A375 (cell line): Measurements from ENCODE around the gene WIF1. TPM values are rescaled to one million over a fixed set of nuclear protein-coding genes. Genes with fewer than 3 reads are reported as not detected.

ENCODE experiments used
- small RNA-seq: library from RNA; depleted of rRNA; stranded (forward); fragments of <200 nt; gene quantifications from one replicate; pipeline ENCODE3, GENCODE V24; 2014
- total RNA-seq: library from RNA; depleted of rRNA; stranded (reverse); fragments of >200 nt; shearing (Covaris generic); gene quantifications from 2 replicates; pipeline ENCODE4 v1.2.3, GENCODE V29; 2014; rRNA removed

Gene WIF1
- not detected in 2 replicates for total RNA-seq

GRCh38 chr12:65121049-65121955, at the start of gene WIF1:
Gene WIF1, minus strand, starts transcription at chr12:65121305. Its CDS starts 114 bp downstream, at chr12:65121191.

GRCh38 chr12:65169320-65170208, 48.5 kb upstream of the WIF1 start, which contains the start of gene LEMD3:
Gene LEMD3, plus strand, starts transcription at chr12:65169583. Its CDS starts 14 bp downstream, at chr12:65169597.

Small RNA genes lying within 50 kb of the gene (small RNA-seq; reads per million reads assigned to genes)
- not detected for gene RNU6-166P

Other genes starting within 250 kb of the WIF1 start
- 41.0 and 58.1 TPM in 2 replicates for gene LEMD3, start 48.3 kb upstream of the WIF1 start, total RNA-seq
- 4.9 and 6.9 TPM in 2 replicates for gene MSRB3, start 157.4 kb upstream of the WIF1 start, total RNA-seq